Hepatocyte (in vitro differentiated cells): ENCODE measurements around the gene FAM78A. TPM values are rescaled to one million over a fixed set of nuclear protein-coding genes. Genes with fewer than 3 reads are reported as not detected.

Experiments used
- DNase-seq: peaks from one replicate; pipeline ENCODE4 v3.0.0-alpha.2; 2016; ENCODE audit warnings: low spot score
- H2AFZ ChIP-seq: fragments of 200-600 bp; sonication (generic); 2 replicates; pipeline ENCODE4 v1.6.0; 2016; ENCODE audit warnings: antibody characterized with exemption, mild to moderate bottlenecking
- H3K27ac ChIP-seq: fragments of 200-600 bp; sonication (generic); 2 replicates; pipeline ENCODE4 v1.5.1; 2016; ENCODE audit warnings: mild to moderate bottlenecking
- H3K27me3 ChIP-seq: fragments of 200-600 bp; sonication (generic); 2 replicates; pipeline ENCODE4 v1.6.1; 2016
- H3K36me3 ChIP-seq: fragments of 200-600 bp; sonication (generic); replicated peaks from 2 replicates; pipeline ENCODE4 v1.5.1; 2016; ENCODE audit warnings: low read depth; ENCODE audit not compliant: insufficient read depth
- H3K4me1 ChIP-seq: fragments of 200-600 bp; sonication (generic); 2 replicates; pipeline ENCODE4 v1.5.1; 2016; ENCODE audit warnings: mild to moderate bottlenecking, moderate library complexity; ENCODE audit not compliant: insufficient read depth
- H3K4me2 ChIP-seq: fragments of 200-600 bp; sonication (generic); 2 replicates; pipeline ENCODE4 v1.6.0; 2016
- H3K4me3 ChIP-seq: fragments of 200-600 bp; sonication (generic); 2 replicates; pipeline ENCODE4 v1.5.1; 2016; ENCODE audit warnings: mild to moderate bottlenecking
- H3K79me2 ChIP-seq: fragments of 200-600 bp; sonication (generic); 2 replicates; pipeline ENCODE4 v1.6.0; 2017; ENCODE audit warnings: mild to moderate bottlenecking
- H3K9me2 ChIP-seq: fragments of 200-600 bp; sonication (generic); replicated peaks from 2 replicates; pipeline ENCODE4 v1.6.0; 2017; ENCODE audit warnings: mild to moderate bottlenecking; ENCODE audit not compliant: insufficient read depth
- H3K9me3 ChIP-seq: fragments of 200-600 bp; sonication (generic); 2 replicates; pipeline ENCODE4 v1.5.1; 2016; ENCODE audit warnings: low read depth, mild to moderate bottlenecking
- H4K20me1 ChIP-seq: fragments of 200-600 bp; sonication (generic); 2 replicates; pipeline ENCODE4 v1.6.0; 2016; ENCODE audit warnings: mild to moderate bottlenecking; ENCODE audit not compliant: insufficient read depth, poor library complexity, severe bottlenecking
- EZH2 ChIP-seq: fragments of 200-600 bp; sonication (generic); IDR thresholded peaks from 2 replicates; pipeline ENCODE4 v1.6.1; 2016; ENCODE audit warnings: antibody characterized with exemption, mild to moderate bottlenecking, borderline replicate concordance
- EZH2phosphoT487 ChIP-seq: fragments of 200-600 bp; sonication (generic); IDR thresholded peaks from one replicate; pipeline ENCODE4 v1.6.1; 2018; ENCODE audit warnings: antibody characterized with exemption, mild to moderate bottlenecking, low read depth, moderate library complexity; ENCODE audit not compliant: unreplicated experiment, severe bottlenecking
- WGBS: methylation state at CpG from one replicate; pipeline ENCODE4 v1.1.6; 2016; ENCODE audit warnings: low lambda C conversion rate; ENCODE audit errors: missing lambda C conversion rate; 5-methylcytosine and 5-hydroxymethylcytosine counted together
- polyA plus RNA-seq: library from polyadenylated mRNA; unstranded; fragments of >200 nt; fragmentation: Nextera tagmentation; extraction: Ambion mirVana; gene quantifications from 2 replicates; pipeline ENCODE4 v1.2.1, GENCODE V29; 2016
- total RNA-seq: library from RNA; depleted of rRNA; stranded (reverse); fragments of >200 nt; gene quantifications from 2 replicates; pipeline ENCODE4 v1.2.3, GENCODE V29; 2014
- TF ChIP-seq, protein P1 (sequence below): fragments of 200-600 bp; sonication (generic); IDR thresholded peaks from 2 replicates; pipeline ENCODE4 v1.5.1; 2016; ENCODE audit warnings: antibody characterized with exemption, mild to moderate bottlenecking; ENCODE audit not compliant: poor library complexity

Gene FAM78A
- total and polyA plus RNA-seq, 2 experiments from 2014 or later, result 0.27 TPM; not detected in 1

DNA sequence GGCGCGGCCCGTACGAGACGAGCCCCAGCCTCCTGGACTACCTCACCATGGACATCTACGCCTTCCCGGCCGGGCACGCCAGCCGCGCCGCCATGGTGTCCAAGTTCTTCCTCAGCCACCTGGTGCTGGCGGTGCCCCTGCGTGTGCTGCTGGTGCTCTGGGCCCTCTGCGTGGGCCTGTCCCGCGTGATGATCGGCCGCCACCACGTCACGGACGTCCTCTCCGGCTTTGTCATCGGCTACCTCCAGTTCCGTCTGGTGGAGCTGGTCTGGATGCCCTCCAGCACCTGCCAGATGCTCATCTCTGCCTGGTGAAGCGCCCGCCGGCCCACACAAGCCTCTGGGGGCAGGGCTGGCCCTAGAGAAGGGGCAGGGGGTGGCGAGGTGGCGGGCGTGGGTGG lies 31.7 kb upstream of the FAM78A start:
- Histone ChIP-seq H4K20me1 (no peaks in the 10 kb centered on the region), H3K79me2 (no peaks in the 10 kb centered on the region), H3K4me2 (no peak overlapping the region), H3K4me3 (no peak overlapping the region), H3K9me2 (no peaks in the 10 kb centered on the region), H3K27ac (no peak overlapping the region), H3K9me3 (no peaks in the 10 kb centered on the region), H2AFZ (no peak overlapping the region), H3K36me3 (no peaks in the 10 kb centered on the region), H3K4me1 (no peaks in the 10 kb centered on the region), H3K27me3 (no peaks in the 10 kb centered on the region)
- 90% methylated on average over 29 of the region's 31 CpGs for WGBS
- DNase-seq, result no peak
- no peak for TF ChIP-seq EZH2phosphoT487
- TF ChIP-seq EZH2, result no peak
- TF ChIP-seq, protein P1, sequence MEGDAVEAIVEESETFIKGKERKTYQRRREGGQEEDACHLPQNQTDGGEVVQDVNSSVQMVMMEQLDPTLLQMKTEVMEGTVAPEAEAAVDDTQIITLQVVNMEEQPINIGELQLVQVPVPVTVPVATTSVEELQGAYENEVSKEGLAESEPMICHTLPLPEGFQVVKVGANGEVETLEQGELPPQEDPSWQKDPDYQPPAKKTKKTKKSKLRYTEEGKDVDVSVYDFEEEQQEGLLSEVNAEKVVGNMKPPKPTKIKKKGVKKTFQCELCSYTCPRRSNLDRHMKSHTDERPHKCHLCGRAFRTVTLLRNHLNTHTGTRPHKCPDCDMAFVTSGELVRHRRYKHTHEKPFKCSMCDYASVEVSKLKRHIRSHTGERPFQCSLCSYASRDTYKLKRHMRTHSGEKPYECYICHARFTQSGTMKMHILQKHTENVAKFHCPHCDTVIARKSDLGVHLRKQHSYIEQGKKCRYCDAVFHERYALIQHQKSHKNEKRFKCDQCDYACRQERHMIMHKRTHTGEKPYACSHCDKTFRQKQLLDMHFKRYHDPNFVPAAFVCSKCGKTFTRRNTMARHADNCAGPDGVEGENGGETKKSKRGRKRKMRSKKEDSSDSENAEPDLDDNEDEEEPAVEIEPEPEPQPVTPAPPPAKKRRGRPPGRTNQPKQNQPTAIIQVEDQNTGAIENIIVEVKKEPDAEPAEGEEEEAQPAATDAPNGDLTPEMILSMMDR, result no peak

DNA sequence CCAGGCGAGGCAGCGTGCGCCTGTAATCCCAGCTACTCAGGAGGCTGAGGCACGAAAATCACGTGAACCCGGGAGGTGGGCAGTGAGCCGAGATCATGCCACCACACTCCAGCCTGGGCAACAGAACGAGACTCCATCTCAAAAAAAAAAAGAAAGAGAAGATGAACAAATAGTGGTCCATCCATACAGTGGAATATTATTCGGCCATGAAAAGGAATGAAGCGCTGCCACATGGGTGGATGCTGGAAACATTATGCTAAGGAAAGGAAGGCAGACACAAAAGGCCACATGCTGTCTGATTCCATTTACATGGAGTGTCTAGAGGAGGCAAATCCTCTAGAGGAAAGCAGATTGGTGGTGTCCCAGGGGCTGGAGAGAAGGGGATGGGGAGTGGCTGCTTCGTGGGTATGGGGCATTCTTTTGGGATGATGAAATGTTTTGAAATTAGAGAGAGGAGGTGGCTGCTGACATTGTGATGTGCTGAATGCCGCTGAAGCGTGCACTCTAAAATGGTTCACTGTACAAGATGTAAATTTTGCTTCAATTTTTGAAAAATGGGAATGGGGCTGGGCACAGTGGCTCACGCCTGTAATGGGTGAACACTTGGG lies 30.2 kb upstream of the FAM78A start:
- Histone ChIP-seq H3K4me1 (no peaks in the 10 kb centered on the region), H3K36me3 (no peaks in the 10 kb centered on the region), H3K4me3 (no peak overlapping the region), H3K79me2 (no peaks in the 10 kb centered on the region), H3K4me2 (no peak overlapping the region), H3K27ac (no peak overlapping the region), H2AFZ (no peak overlapping the region), H3K9me2 (no peaks in the 10 kb centered on the region), H3K27me3 (no peaks in the 10 kb centered on the region), H3K9me3 (no peaks in the 10 kb centered on the region), H4K20me1 (no peaks in the 10 kb centered on the region)
- TF ChIP-seq EZH2phosphoT487 (no peak), EZH2 (no peak)
- TF ChIP-seq, protein P1, result no peak
- DNase-seq, result no peak
- WGBS, result 96% methylated on average over 14 of the region's 14 CpGs

DNA sequence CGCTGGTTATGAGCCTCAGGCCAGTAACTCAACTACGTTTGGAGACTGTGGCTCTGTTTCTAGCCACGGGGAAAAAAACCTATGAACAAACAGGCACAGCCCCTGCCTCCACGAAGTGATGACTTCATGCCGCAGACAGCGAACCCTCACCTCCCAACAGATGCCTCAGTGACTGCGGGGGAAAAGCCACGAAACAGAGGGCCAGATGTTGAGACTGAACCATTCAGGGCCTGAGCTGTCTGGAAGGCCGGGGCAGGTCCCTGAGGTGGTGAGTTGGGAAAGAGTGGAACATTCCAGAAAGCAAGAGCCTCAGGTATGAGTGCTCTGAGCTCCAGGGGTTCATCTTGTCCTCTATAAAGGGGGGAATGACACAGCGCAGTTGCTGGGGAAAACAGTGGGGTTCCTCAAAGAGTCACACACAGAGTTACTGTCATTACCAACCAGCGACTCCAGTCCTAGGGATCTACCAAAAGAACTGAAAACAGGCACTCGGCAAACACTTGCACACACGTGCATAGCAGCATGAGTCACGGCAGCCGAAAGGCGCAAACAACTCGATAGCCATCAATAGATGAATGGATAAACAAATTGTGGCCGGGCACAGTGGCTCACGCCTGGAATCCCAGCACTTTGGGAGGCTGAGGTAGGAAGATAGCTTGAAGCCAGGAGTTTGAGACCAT lies 28.5 kb upstream of the FAM78A start:
- no peak overlapping the region for H3K4me2 ChIP-seq
- no peaks in the 10 kb centered on the region for H3K4me1 ChIP-seq
- no peaks in the 10 kb centered on the region for H4K20me1 ChIP-seq
- TF ChIP-seq EZH2, result no peak
- no peak for TF ChIP-seq EZH2phosphoT487
- TF ChIP-seq, protein P1, result no peak
- DNase-seq, result no peak
- H3K9me2 ChIP-seq, result no peaks in the 10 kb centered on the region
- no peaks in the 10 kb centered on the region for H3K36me3 ChIP-seq
- 67% methylated on average over 19 of the region's 19 CpGs for WGBS
- H3K9me3 ChIP-seq, result no peaks in the 10 kb centered on the region
- H3K4me3 ChIP-seq, result no peak overlapping the region
- no peak overlapping the region for H3K27ac ChIP-seq
- no peak overlapping the region for H2AFZ ChIP-seq
- H3K79me2 ChIP-seq, result no peaks in the 10 kb centered on the region
- no peaks in the 10 kb centered on the region for H3K27me3 ChIP-seq
